Gastroesophageal sphincter (tissue), 4 donors: ENCODE measurements around the gene BATF. TPM values are rescaled to one million over a fixed set of nuclear protein-coding genes. Genes with fewer than 3 reads are reported as not detected.

Experiments used
- ATAC-seq: fragments of 150-250 bp; one replicate; pipeline ENCODE4 v1.9.1; 2016; ENCODE audit warnings: mild to moderate bottlenecking, moderate library complexity
- H3K27ac ChIP-seq, 4 donors: fragments of 200-600 bp; sonication (generic) in 3 of 4; 1 replicate in 3 of 4; 2 replicates in 1 of 4; pipeline ENCODE4 v1.5.1; 2016 to 2019
- H3K27me3 ChIP-seq: fragments of 200-600 bp; sonication (generic); one replicate; pipeline ENCODE4 v1.5.1; 2019
- H3K36me3 ChIP-seq, 2 donors: fragments of 200-600 bp; sonication (generic); one replicate each; pipeline ENCODE4 v1.5.1; 2019; ENCODE audit warnings: control low read depth in 1 of 2
- H3K4me1 ChIP-seq, 3 donors: fragments of 200-600 bp; sonication (generic); 1 replicate in 2 of 3; 2 replicates in 1 of 3; pipeline ENCODE4 v1.5.1; 2016 to 2019; ENCODE audit warnings: control low read depth in 2 of 3
- H3K4me3 ChIP-seq, 2 donors: fragments of 200-600 bp; sonication (generic); one replicate each; pipeline ENCODE4 v1.5.1; 2019; ENCODE audit warnings: mild to moderate bottlenecking in 1 of 2, moderate library complexity in 1 of 2
- H3K9me3 ChIP-seq, 3 donors: fragments of 200-600 bp; sonication (generic); one replicate each; pipeline ENCODE4 v1.5.1; 2017 to 2019; ENCODE audit warnings: control low read depth in 2 of 3
- CTCF ChIP-seq, 4 experiments: fragments of 200-600 bp in 2 of 4; fragments of 450-650 bp in 2 of 4; sonication (generic) in 1 of 4; IDR thresholded peaks; one replicate each; pipeline ENCODE4 v1.5.1; 2017 to 2019; ENCODE audit warnings: antibody characterized with exemption in 4 of 4, mild to moderate bottlenecking in 2 of 4, moderate library complexity in 2 of 4
- EP300 ChIP-seq: sonication (generic); formaldehyde crosslinking; IDR thresholded peaks from one replicate; pipeline ENCODE4 v1.6.1; 2017; ENCODE audit warnings: antibody characterized with exemption, mild to moderate bottlenecking
- POLR2A ChIP-seq, 2 donors: fragments of 450-650 bp; IDR thresholded peaks; one replicate each; pipeline ENCODE4 v1.6.1; 2017; ENCODE audit warnings: antibody characterized with exemption in 2 of 2, mild to moderate bottlenecking in 2 of 2, moderate library complexity in 1 of 2
- POLR2AphosphoS5 ChIP-seq: sonication (generic); formaldehyde crosslinking; IDR thresholded peaks from one replicate; pipeline ENCODE4 v1.6.1; 2017; ENCODE audit warnings: antibody characterized with exemption
- WGBS, 2 donors: methylation state at CpG; one replicate each; pipeline ENCODE4 v1.1.5; 2018; ENCODE audit warnings: low coverage in 1 of 2; 5-methylcytosine and 5-hydroxymethylcytosine counted together
- total RNA-seq, 4 donors: library from RNA; depleted of rRNA; stranded (reverse); fragments of >200 nt; gene quantifications; one replicate each; pipeline ENCODE4 v1.1.0, GENCODE V29; 2016

BATF gene
- total RNA-seq, 4 donors from 2014 or later = 2.6 to 16.8 (median 3.2) TPM

GRCh38 chr14:75566321-75566720 lies 44.1 kb downstream of the BATF start:
- Histone ChIP-seq H3K4me1 (no peaks in the 10 kb centered on the region), H3K36me3 (no peaks in the 10 kb centered on the region), H3K27ac (no peak overlapping the region), H3K4me3 (no peak overlapping the region), H3K27me3 (peaks cover 13% of the 10 kb centered on the region), H3K9me3 (no peaks in the 10 kb centered on the region)
- WGBS, 2 donors = 57 to 70% methylated on average over 3 to 4 of the region's 4 CpGs
- ATAC-seq = no peak
- TF ChIP-seq POLR2AphosphoS5 (no peak), CTCF (IDR thresholded peaks at IDR 0.05) (no peak), POLR2A (IDR thresholded peaks at IDR 0.05) (no peak), EP300 (no peak)

GRCh38 chr14:75566752-75567151 lies 44.5 kb downstream of the BATF start:
- ATAC-seq = no peak
- 81 to 92% methylated on average over 5 to 6 of the region's 8 CpGs for WGBS, 2 donors
- TF ChIP-seq POLR2A (IDR thresholded peaks at IDR 0.05) (no peak), CTCF (IDR thresholded peaks at IDR 0.05) (no peak), EP300 (no peak), POLR2AphosphoS5 (no peak)
- H3K4me1 ChIP-seq = no peaks in the 10 kb centered on the region
- peaks cover 13% of the 10 kb centered on the region for H3K27me3 ChIP-seq
- no peak overlapping the region for H3K4me3 ChIP-seq
- no peaks in the 10 kb centered on the region for H3K9me3 ChIP-seq
- no peaks in the 10 kb centered on the region for H3K36me3 ChIP-seq
- H3K27ac ChIP-seq = no peak overlapping the region

DNA sequence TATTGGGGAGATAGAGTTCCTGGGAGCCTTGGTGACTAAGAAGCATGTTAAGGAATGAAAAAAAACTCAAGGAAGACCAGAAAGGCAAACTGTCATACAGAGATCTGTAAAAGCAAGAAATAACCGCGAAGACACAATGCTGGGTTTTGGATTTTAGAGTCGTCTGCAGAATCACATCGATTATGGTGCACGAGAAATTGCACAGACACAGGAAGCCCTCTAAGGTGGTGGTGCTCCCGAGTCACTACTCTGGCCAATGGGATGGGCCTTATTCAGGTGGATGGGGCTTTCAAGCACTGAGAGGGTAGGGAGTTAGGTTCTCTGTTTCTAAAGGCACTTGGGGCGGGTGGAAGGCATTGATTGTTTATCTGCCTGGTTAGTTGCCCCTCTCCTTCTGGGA lies 45.9 kb downstream of the BATF start:
- Histone ChIP-seq H3K4me1 (no peaks in the 10 kb centered on the region), H3K27ac (no peak overlapping the region), H3K9me3 (no peaks in the 10 kb centered on the region), H3K36me3 (no peaks in the 10 kb centered on the region), H3K4me3 (no peak overlapping the region), H3K27me3 (peaks cover 13% of the 10 kb centered on the region)
- ATAC-seq = no peak
- no peak for TF ChIP-seq EP300
- TF ChIP-seq POLR2A (IDR thresholded peaks at IDR 0.05) = no peak
- no peak for TF ChIP-seq CTCF (IDR thresholded peaks at IDR 0.05)
- no peak for TF ChIP-seq POLR2AphosphoS5
- WGBS, 2 donors = 82% methylated on average over 6 to 7 of the region's 7 CpGs

- Histone ChIP-seq H3K4me1 (no peaks in the 10 kb centered on the region), H3K27ac (no peak overlapping the region), H3K4me3 (no peak overlapping the region), H3K9me3 (no peaks in the 10 kb centered on the region), H3K27me3 (peaks cover 13% of the 10 kb centered on the region), H3K36me3 (no peaks in the 10 kb centered on the region)
- ATAC-seq = no peak
- 82 to 87% methylated on average over 3 to 6 of the region's 6 CpGs for WGBS, 2 donors
- TF ChIP-seq EP300 = no peak
- TF ChIP-seq POLR2A (IDR thresholded peaks at IDR 0.05) = no peak
- no peak for TF ChIP-seq CTCF (IDR thresholded peaks at IDR 0.05)
- TF ChIP-seq POLR2AphosphoS5 = no peak
These were observed 46.5 kb downstream of the BATF start for GRCh38 chr14:75568791-75569190.

- Histone ChIP-seq H3K27ac (no peak overlapping the region), H3K9me3 (no peaks in the 10 kb centered on the region), H3K36me3 (no peaks in the 10 kb centered on the region), H3K27me3 (peaks cover 1% of the 10 kb centered on the region), H3K4me1 (no peaks in the 10 kb centered on the region), H3K4me3 (no peak overlapping the region)
- ATAC-seq = no peak
- WGBS, 2 donors = 56 to 69% methylated on average over 2 of the region's 2 CpGs
- no peak for TF ChIP-seq POLR2AphosphoS5
These were observed 48.5 kb downstream of the BATF start for GRCh38 chr14:75570797-75571196.
